Duodenal mucosa (tissue), 2 donors: ENCODE results near the gene TTC39A.
A peak's percentile ranks its signal among the peaks of the same experiment; 100 is the strongest.

Experiments
- H3K27ac ChIP-seq: one replicate; pipeline ENCODE4 v1.7.0; 2013; ENCODE audit warnings: low read depth, low read length
- H3K27me3 ChIP-seq, 2 donors: one replicate each; pipeline ENCODE4 v1.7.0; 2013; ENCODE audit warnings: low read length in 2 of 2, control low read depth in 1 of 2; ENCODE audit not compliant: insufficient read depth in 2 of 2, control insufficient read depth in 1 of 2
- H3K36me3 ChIP-seq, 2 donors: one replicate each; pipeline ENCODE4 v1.7.0; 2013; ENCODE audit warnings: low read length in 2 of 2, control low read depth in 1 of 2; ENCODE audit not compliant: insufficient read depth in 2 of 2, control insufficient read depth in 1 of 2
- H3K4me1 ChIP-seq, 2 donors: one replicate each; pipeline ENCODE4 v1.7.0; 2013; ENCODE audit warnings: low read length in 2 of 2, control low read depth in 1 of 2; ENCODE audit not compliant: insufficient read depth in 2 of 2, control insufficient read depth in 1 of 2
- H3K4me3 ChIP-seq, 2 donors: one replicate each; pipeline ENCODE4 v1.7.0; 2013; ENCODE audit warnings: low read length in 2 of 2, low read depth in 1 of 2
- H3K9ac ChIP-seq, 2 donors: one replicate each; pipeline ENCODE4 v1.7.0; 2013; ENCODE audit warnings: low read length in 2 of 2, low read depth in 1 of 2
- H3K9me3 ChIP-seq, 2 donors: one replicate each; pipeline ENCODE4 v1.7.0; 2013; ENCODE audit warnings: low read length in 2 of 2, control low read depth in 1 of 2; ENCODE audit not compliant: control insufficient read depth in 1 of 2

TTC39A gene

DNA sequence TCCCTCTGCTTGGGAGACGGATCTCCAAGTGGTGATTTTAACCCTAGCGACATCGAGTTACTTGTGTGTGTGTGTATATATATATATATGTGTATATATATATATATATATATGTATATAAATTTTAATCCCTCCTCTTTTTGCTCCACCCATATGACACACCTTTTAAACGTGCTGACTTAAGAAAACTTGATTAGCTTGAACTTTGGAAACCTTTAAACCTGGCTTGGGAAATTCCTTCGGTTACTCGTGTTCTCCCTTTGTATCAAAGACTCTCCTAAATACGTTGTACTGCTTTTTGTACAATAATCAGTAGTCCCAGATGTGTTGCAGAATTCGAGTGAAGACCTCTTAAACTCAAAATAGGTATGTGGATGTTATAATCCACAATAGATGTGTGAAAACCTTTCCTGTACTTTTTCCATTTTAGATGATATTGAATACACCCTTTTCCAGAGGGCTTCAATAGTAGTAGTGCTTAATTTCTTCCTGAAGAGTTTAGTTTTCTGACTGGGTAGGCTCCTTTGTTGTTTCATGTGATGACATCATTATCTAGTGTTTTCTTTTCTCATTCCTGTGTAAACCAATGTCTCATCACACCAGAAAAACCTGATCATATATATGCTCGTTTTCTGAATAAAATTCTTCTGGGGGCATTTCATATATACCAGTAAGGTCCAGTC, 92.9 kb downstream of the TTC39A start:
- Histone ChIP-seq H3K36me3 (no peaks in the 10 kb centered on the region), H3K9ac (peak overlapping the region; percentile 98 to 99), H3K9me3 (no peaks in the 10 kb centered on the region), H3K4me3 (peak overlapping the region; percentile 97 to 99), H3K4me1 (peaks cover 40 to 46% of the 10 kb centered on the region in 2 donors), H3K27me3 (no peaks in the 10 kb centered on the region), H3K27ac (peak overlapping the region; percentile 95)
